KMS-11 (cell line): ENCODE data around the gene WFS1.

Experiments
- H2AFZ ChIP-seq: fragments of 200-600 bp; sonication (generic); 2 replicates; pipeline ENCODE4 v1.6.1; 2016; ENCODE audit warnings: antibody characterized with exemption, mixed run types, low read depth
- H3K27ac ChIP-seq: fragments of 200-600 bp; sonication (generic); 2 replicates; pipeline ENCODE4 v1.6.1; 2016; ENCODE audit warnings: mild to moderate bottlenecking, mixed run types
- H3K27me3 ChIP-seq: fragments of 200-600 bp; sonication (generic); 2 replicates; pipeline ENCODE4 v1.6.1; 2017; ENCODE audit warnings: mild to moderate bottlenecking, low read depth, mixed run types, moderate library complexity; ENCODE audit not compliant: insufficient read depth
- H3K36me3 ChIP-seq: fragments of 200-600 bp; sonication (generic); 2 replicates; pipeline ENCODE4 v1.6.1; 2017; ENCODE audit warnings: mild to moderate bottlenecking, mixed run types; ENCODE audit not compliant: insufficient read depth
- H3K4me1 ChIP-seq: fragments of 200-600 bp; sonication (generic); 2 replicates; pipeline ENCODE4 v1.6.1; 2016; ENCODE audit warnings: mild to moderate bottlenecking, low read depth, mixed run types; ENCODE audit not compliant: poor library complexity, severe bottlenecking
- H3K4me2 ChIP-seq: fragments of 200-600 bp; sonication (generic); 2 replicates; pipeline ENCODE4 v1.7.0; 2016; ENCODE audit warnings: mild to moderate bottlenecking, mixed run types
- H3K4me3 ChIP-seq: fragments of 200-600 bp; sonication (generic); IDR thresholded peaks from 2 replicates; pipeline ENCODE4 v1.6.1; 2017; ENCODE audit warnings: low read depth, low read length, mixed read lengths; ENCODE audit not compliant: insufficient read depth
- H3K79me2 ChIP-seq: fragments of 200-600 bp; sonication (generic); 2 replicates; pipeline ENCODE4 v1.6.1; 2016; ENCODE audit warnings: low read depth, mixed run types; ENCODE audit not compliant: insufficient read depth
- H3K9ac ChIP-seq: fragments of 200-600 bp; sonication (generic); 2 replicates; pipeline ENCODE4 v1.6.1; 2016; ENCODE audit warnings: mild to moderate bottlenecking, mixed run types
- H4K20me1 ChIP-seq: fragments of 200-600 bp; sonication (generic); 2 replicates; pipeline ENCODE4 v1.6.1; 2016; ENCODE audit warnings: mild to moderate bottlenecking, mixed run types; ENCODE audit not compliant: insufficient read depth
- TF ChIP-seq, protein P1 (sequence below): fragments of 200-600 bp; sonication (generic); conservative IDR thresholded peaks from 2 replicates; pipeline ENCODE4 v1.6.1; 2017; ENCODE audit warnings: low read depth, mild to moderate bottlenecking, antibody characterized with exemption, low read length, moderate library complexity, mixed read lengths

Gene WFS1

DNA sequence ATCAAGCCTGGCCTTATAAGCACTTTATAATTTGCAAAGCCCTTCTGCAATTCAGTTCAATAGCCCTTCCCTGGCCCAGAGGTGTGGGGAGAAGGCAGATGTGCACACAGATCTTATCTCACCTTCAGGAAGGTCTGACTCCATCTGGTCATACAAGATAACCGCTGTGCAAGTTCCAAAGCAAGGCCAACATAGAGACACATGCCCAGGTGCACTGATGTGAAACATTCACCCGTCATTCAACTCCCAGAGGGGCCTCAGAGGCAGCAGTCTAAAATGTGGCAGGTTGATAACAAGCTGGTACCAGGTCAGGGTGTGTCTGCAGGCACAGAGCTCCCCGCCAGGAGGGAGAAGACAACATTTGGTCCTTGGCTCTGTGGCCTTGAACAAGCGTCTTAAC is 10.9 kb upstream of the WFS1 start:
- Histone ChIP-seq H3K27ac (no peak overlapping the region), H3K36me3 (no peaks in the 10 kb centered on the region), H3K27me3 (no peaks in the 10 kb centered on the region; the same call in 1 of the 2 replicates), H3K4me3 (no peak overlapping the region), H3K9ac (no peak overlapping the region), H3K79me2 (no peaks in the 10 kb centered on the region), H3K4me2 (no peak overlapping the region), H2AFZ (no peak overlapping the region), H3K4me1 (no peaks in the 10 kb centered on the region), H4K20me1 (no peaks in the 10 kb centered on the region)
- TF ChIP-seq, protein P1, sequence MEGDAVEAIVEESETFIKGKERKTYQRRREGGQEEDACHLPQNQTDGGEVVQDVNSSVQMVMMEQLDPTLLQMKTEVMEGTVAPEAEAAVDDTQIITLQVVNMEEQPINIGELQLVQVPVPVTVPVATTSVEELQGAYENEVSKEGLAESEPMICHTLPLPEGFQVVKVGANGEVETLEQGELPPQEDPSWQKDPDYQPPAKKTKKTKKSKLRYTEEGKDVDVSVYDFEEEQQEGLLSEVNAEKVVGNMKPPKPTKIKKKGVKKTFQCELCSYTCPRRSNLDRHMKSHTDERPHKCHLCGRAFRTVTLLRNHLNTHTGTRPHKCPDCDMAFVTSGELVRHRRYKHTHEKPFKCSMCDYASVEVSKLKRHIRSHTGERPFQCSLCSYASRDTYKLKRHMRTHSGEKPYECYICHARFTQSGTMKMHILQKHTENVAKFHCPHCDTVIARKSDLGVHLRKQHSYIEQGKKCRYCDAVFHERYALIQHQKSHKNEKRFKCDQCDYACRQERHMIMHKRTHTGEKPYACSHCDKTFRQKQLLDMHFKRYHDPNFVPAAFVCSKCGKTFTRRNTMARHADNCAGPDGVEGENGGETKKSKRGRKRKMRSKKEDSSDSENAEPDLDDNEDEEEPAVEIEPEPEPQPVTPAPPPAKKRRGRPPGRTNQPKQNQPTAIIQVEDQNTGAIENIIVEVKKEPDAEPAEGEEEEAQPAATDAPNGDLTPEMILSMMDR: no peak

DNA sequence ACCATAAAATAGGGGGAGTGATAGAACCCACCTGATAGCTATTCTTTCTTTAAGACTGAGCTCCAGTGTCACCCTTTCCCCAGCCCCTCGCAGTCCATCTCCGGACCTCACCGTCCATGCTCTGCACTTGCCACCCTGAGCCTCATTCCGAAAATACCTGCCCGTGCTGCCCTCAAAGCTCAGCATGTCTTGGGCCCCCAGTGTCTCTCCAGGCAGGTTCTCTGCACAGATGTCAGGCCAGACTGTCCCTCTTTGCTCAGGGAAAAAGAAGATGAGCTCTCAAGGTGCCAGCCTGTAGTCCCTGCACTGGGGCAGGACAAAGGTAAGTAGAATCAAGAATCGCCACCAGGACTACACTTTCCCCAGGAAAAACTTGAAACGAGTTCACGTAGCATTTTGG is 9.8 kb upstream of the WFS1 start:
- Histone ChIP-seq H3K27ac (no peak overlapping the region), H3K27me3 (no peaks in the 10 kb centered on the region; the same call in 1 of the 2 replicates), H3K79me2 (no peaks in the 10 kb centered on the region), H3K4me1 (no peaks in the 10 kb centered on the region), H3K4me3 (no peak overlapping the region), H4K20me1 (no peaks in the 10 kb centered on the region), H3K9ac (no peak overlapping the region), H3K4me2 (no peak overlapping the region), H3K36me3 (no peaks in the 10 kb centered on the region), H2AFZ (no peak overlapping the region)
- TF ChIP-seq, protein P1: no peak

DNA sequence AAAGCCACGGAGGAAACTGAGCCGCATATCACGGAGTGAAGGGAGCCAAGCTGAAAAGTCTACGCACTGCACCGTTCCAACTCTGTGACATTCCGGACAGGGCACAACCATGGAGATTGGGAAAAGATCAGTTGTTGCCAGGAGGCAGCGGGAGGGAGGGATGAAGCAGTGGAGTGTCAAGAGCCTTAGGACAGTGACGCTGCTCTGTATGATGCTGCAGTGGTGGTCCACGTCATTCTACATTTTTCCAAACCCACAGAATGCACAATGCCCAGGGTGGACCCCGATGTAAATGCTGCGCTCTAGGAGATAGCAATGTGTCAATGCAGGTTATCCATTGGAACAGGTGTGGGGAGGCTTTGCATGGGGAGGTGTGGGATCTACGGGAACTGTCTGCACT is 7.5 kb upstream of the WFS1 start:
- no peak overlapping the region for H3K27ac ChIP-seq
- no peak overlapping the region for H3K9ac ChIP-seq
- H3K4me2 ChIP-seq: no peak overlapping the region
- no peaks in the 10 kb centered on the region; the same call in 1 of the 2 replicates for H3K27me3 ChIP-seq
- no peaks in the 10 kb centered on the region for H4K20me1 ChIP-seq
- no peaks in the 10 kb centered on the region for H3K36me3 ChIP-seq
- no peak overlapping the region for H2AFZ ChIP-seq
- H3K4me3 ChIP-seq: no peak overlapping the region
- H3K79me2 ChIP-seq: no peaks in the 10 kb centered on the region
- H3K4me1 ChIP-seq: no peaks in the 10 kb centered on the region
- TF ChIP-seq, protein P1: no peak

DNA sequence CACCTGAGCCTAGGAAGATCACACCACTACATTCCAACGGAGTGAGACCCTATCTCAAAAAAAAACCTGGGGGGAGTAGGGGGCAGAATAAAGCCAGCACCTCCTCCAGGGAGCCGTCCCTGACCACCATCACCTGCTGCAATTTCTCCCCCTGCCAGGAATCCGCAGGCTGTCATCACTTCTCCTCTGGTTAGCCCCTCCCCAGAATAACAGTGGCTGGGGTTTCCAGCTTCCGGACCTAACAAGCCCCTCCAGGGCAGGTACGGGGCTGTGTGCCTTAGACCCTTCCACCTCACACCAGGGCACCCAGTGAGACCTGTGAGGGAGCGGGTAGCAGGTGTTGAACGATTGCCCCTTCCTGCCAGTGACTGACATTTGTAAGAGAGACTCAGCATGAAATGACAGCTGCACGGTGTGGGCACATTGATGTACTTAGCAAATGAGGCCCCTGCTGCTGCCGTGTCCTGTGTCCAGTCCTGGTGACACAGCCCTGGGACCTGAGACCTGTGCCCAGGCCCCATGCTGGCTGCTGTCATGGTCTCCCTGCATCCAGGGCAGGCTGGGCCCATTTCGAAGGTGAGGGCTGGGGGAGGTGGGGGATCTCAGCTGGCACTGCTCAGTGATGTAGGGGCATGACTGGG is 6.7 kb upstream of the WFS1 start:
- H3K4me2 ChIP-seq: no peak overlapping the region
- no peaks in the 10 kb centered on the region for H3K36me3 ChIP-seq
- no peak overlapping the region for H3K27ac ChIP-seq
- H3K4me1 ChIP-seq: no peaks in the 10 kb centered on the region
- no peak overlapping the region for H2AFZ ChIP-seq
- no peaks in the 10 kb centered on the region for H4K20me1 ChIP-seq
- H3K9ac ChIP-seq: no peak overlapping the region
- no peaks in the 10 kb centered on the region for H3K79me2 ChIP-seq
- no peak overlapping the region for H3K4me3 ChIP-seq
- H3K27me3 ChIP-seq: no peaks in the 10 kb centered on the region; the same call in 1 of the 2 replicates
- TF ChIP-seq, protein P1: no peak
